ENCODE data around the gene CLCN1.

DNA sequence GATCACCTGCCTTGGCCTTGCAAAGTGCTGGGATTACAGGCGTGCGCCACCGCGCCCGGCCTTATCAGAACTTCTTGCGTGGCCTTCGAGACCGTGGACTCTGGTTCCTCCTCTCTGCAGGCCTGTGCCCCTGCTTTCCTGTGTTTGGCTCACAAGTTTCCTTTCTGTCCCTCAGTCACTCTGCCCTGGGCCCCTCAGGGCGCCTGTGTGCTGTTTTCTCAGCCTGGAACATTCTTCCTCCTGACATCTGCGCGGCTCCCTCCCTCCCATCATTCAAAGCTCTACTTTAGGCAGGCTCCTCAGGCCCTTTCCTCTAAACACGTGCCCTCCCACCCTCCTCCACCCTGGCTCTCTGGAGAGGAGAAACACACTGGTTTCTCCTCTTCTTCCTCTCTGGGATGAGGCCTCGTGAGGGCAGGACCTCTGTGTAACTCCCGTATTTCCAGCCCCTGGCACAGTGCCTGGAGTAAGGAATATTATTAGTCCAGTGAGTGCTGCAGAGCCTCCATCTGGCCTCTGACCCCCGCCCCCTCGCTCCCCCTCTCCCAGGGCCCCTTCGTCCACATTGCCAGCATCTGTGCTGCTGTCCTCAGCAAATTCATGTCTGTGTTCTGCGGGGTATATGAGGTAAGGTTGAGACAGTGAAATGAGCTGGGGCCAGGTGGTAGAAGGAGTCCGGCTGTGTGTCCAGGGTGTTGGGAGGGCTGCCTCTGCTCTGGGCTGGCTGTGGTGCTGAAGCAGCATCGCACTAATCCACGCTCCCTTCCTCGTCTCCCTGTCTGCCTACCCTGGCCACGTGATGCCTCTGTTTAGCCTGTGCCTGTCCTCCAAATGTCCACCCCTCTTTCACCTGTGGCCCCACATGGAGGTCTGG is 7.1 kb downstream of the CLCN1 start:
- TF ChIP-seq, protein P1, sequence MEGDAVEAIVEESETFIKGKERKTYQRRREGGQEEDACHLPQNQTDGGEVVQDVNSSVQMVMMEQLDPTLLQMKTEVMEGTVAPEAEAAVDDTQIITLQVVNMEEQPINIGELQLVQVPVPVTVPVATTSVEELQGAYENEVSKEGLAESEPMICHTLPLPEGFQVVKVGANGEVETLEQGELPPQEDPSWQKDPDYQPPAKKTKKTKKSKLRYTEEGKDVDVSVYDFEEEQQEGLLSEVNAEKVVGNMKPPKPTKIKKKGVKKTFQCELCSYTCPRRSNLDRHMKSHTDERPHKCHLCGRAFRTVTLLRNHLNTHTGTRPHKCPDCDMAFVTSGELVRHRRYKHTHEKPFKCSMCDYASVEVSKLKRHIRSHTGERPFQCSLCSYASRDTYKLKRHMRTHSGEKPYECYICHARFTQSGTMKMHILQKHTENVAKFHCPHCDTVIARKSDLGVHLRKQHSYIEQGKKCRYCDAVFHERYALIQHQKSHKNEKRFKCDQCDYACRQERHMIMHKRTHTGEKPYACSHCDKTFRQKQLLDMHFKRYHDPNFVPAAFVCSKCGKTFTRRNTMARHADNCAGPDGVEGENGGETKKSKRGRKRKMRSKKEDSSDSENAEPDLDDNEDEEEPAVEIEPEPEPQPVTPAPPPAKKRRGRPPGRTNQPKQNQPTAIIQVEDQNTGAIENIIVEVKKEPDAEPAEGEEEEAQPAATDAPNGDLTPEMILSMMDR (IDR thresholded peaks at IDR 0.05): no peak
- no peak for TF ChIP-seq POLR2A (IDR thresholded peaks at IDR 0.05)
- TF ChIP-seq EP300 (IDR thresholded peaks at IDR 0.05): no peak
- TF ChIP-seq POLR2AphosphoS5 (IDR thresholded peaks at IDR 0.05): no peak

All from suprapubic skin (tissue), 4 donors.